Measurements from ENCODE around the gene TRAPPC6A. TPM values are rescaled to one million over a fixed set of nuclear protein-coding genes. Genes with fewer than 3 reads are reported as not detected.

The TRAPPC6A gene
- total and polyA plus RNA-seq, 2 of the 13 experiments (the other 11 are each of a cell fraction or from before 2014, with no cell fraction given): 6.5 to 21.0 TPM

- TF ChIP-seq ZNF276 (CRISPR knock-in tag; IDR thresholded peaks at IDR 0.05; ENCODE audit: low read depth) (no peak), ZNF253 (CRISPR knock-in tag; IDR thresholded peaks at IDR 0.05; ENCODE audit: borderline replicate concordance) (no peak), POLR2AphosphoS2 (IDR thresholded peaks at IDR 0.05; ENCODE audit: low read depth, low read length) (no peak), ETV5 (CRISPR knock-in tag; IDR thresholded peaks at IDR 0.05; ENCODE audit: borderline replicate concordance) (no peak), TBL1XR1 (IDR thresholded peaks at IDR 0.05; ENCODE audit: borderline replicate concordance, low read length, partially characterized antibody) (no peak), ZNF883 (CRISPR knock-in tag; IDR thresholded peaks at IDR 0.05; ENCODE audit: not compliant biosample characterization) (no peak), TFAP4 (IDR thresholded peaks at IDR 0.05; ENCODE audit: borderline replicate concordance, low read depth) (no peak), POLR2A (IDR thresholded peaks at IDR 0.05; ENCODE audit: insufficient read depth in 1 of 2, low read depth in 2 of 2, low read length in 2 of 2) (peak; percentile 67 to 75), ZNF44 (CRISPR knock-in tag; IDR thresholded peaks at IDR 0.05) (no peak), ZNF543 (CRISPR knock-in tag; IDR thresholded peaks at IDR 0.05) (no peak), ZNF318 (CRISPR knock-in tag; IDR thresholded peaks at IDR 0.05) (no peak), HOXA3 (CRISPR knock-in tag; IDR thresholded peaks at IDR 0.05) (no peak), ZNF24 (IDR thresholded peaks at IDR 0.05) (no peak), NR2F2 (IDR thresholded peaks at IDR 0.05; ENCODE audit: borderline replicate concordance, low read depth) (no peak), ZNF292 (CRISPR knock-in tag; IDR thresholded peaks at IDR 0.05; ENCODE audit: borderline replicate concordance, low read depth) (no peak), ZNF546 (CRISPR knock-in tag; conservative IDR thresholded peaks at IDR 0.05) (no peak)
- TF ChIP-seq, protein P1, sequence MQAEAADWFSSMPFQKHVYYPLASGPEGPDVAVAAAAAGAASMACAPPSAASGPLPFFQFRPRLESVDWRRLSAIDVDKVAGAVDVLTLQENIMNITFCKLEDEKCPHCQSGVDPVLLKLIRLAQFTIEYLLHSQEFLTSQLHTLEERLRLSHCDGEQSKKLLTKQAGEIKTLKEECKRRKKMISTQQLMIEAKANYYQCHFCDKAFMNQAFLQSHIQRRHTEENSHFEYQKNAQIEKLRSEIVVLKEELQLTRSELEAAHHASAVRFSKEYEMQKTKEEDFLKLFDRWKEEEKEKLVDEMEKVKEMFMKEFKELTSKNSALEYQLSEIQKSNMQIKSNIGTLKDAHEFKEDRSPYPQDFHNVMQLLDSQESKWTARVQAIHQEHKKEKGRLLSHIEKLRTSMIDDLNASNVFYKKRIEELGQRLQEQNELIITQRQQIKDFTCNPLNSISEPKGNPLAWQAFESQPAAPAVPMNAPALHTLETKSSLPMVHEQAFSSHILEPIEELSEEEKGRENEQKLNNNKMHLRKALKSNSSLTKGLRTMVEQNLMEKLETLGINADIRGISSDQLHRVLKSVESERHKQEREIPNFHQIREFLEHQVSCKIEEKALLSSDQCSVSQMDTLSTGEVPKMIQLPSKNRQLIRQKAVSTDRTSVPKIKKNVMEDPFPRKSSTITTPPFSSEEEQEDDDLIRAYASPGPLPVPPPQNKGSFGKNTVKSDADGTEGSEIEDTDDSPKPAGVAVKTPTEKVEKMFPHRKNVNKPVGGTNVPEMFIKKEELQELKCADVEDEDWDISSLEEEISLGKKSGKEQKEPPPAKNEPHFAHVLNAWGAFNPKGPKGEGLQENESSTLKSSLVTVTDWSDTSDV (CRISPR knock-in tag; IDR thresholded peaks at IDR 0.05): no peak
These were observed at the start of gene TRAPPC6A (continued) for GRCh38 chr19:45177817-45178261.

Measured in HepG2 (cell line).